ENCODE data around the gene HSD17B7. TPM values are rescaled to one million over a fixed set of nuclear protein-coding genes. Genes with fewer than 3 reads are reported as not detected.

The HSD17B7 gene
- total and polyA plus RNA-seq, 11 donors = 2.6 to 15.9 (median 4.0) TPM

- H3K4me1 ChIP-seq = no peaks in the 10 kb centered on the region
- H3K9me3 ChIP-seq = no peaks in the 10 kb centered on the region
- 70 to 90% (median 85%) methylated on average over 3 of the region's 3 CpGs for WGBS, 4 donors
- no peak for ATAC-seq
- H3K4me3 ChIP-seq = no peak overlapping the region
- intact Hi-C loops (cut with DNase I) = no loop called here
- no peaks in the 10 kb centered on the region for H3K27me3 ChIP-seq
- DNase-seq = no peak
- TF ChIP-seq POLR2A (IDR thresholded peaks at IDR 0.05) = no peak
- TF ChIP-seq CTCF (IDR thresholded peaks at IDR 0.05) = no peak
- no peak overlapping the region for H3K27ac ChIP-seq
- no peaks in the 10 kb centered on the region for H3K36me3 ChIP-seq
Observed at GRCh38 chr1:162832470-162832869, 42.0 kb downstream of the HSD17B7 start.

GRCh38 chr1:162835157-162835899 is 44.8 kb downstream of the HSD17B7 start:
- no peak for ATAC-seq
- peaks cover 0 to 19% (median 4%) of the 10 kb centered on the region in 12 donors for H3K9me3 ChIP-seq
- H3K4me1 ChIP-seq = no peaks in the 10 kb centered on the region
- DNase-seq = no peak
- H3K27ac ChIP-seq = no peak overlapping the region
- TF ChIP-seq POLR2A (IDR thresholded peaks at IDR 0.05) = no peak
- no peak for TF ChIP-seq CTCF (IDR thresholded peaks at IDR 0.05)
- intact Hi-C loops (cut with DNase I) = no loop called here
- H3K27me3 ChIP-seq = no peaks in the 10 kb centered on the region
- WGBS, 4 donors = 49 to 62% (median 53%) methylated on average over 3 of the region's 3 CpGs
- H3K4me3 ChIP-seq = no peak overlapping the region
- no peaks in the 10 kb centered on the region for H3K36me3 ChIP-seq

- no peak for ATAC-seq
- peaks cover 0 to 19% (median 4%) of the 10 kb centered on the region in 12 donors for H3K9me3 ChIP-seq
- WGBS, 4 donors = 71 to 98% (median 86%) methylated on average over 4 of the region's 4 CpGs
- no peak for TF ChIP-seq POLR2A (IDR thresholded peaks at IDR 0.05)
- no peak for TF ChIP-seq CTCF (IDR thresholded peaks at IDR 0.05)
- H3K4me3 ChIP-seq = no peak overlapping the region
- no peaks in the 10 kb centered on the region for H3K4me1 ChIP-seq
- no peaks in the 10 kb centered on the region for H3K36me3 ChIP-seq
- no peaks in the 10 kb centered on the region for H3K27me3 ChIP-seq
- no peak for DNase-seq
- H3K27ac ChIP-seq = no peak overlapping the region
- intact Hi-C loops (cut with DNase I) = no loop called here
Observed at GRCh38 chr1:162838863-162839262, 48.4 kb downstream of the HSD17B7 start.

GRCh38 chr1:162840250-162840839 is 49.8 kb downstream of the HSD17B7 start:
- ATAC-seq (no peak), DNase-seq (no peak)
- peaks cover 0 to 19% (median 4%) of the 10 kb centered on the region in 12 donors for H3K9me3 ChIP-seq
- H3K4me3 ChIP-seq = no peak overlapping the region
- H3K4me1 ChIP-seq = no peaks in the 10 kb centered on the region
- no peaks in the 10 kb centered on the region for H3K27me3 ChIP-seq
- H3K36me3 ChIP-seq = no peaks in the 10 kb centered on the region
- intact Hi-C loops (cut with DNase I) = no loop called here
- no peak overlapping the region for H3K27ac ChIP-seq
- TF ChIP-seq CTCF (IDR thresholded peaks at IDR 0.05) (no peak), POLR2A (IDR thresholded peaks at IDR 0.05) (no peak)
